ENCODE data around the gene DLGAP1.

- TF ChIP-seq CTCF (IDR thresholded peaks at IDR 0.05; ENCODE audit: insufficient read depth, low read length, poor library complexity, severe bottlenecking) (no peak), EZH2phosphoT487 (conservative IDR thresholded peaks at IDR 0.05; ENCODE audit: low read length) (no peak)
Observed at GRCh38 chr18:4254840-4255239, 200.3 kb downstream of the DLGAP1 start.
